HUES48 (cell line): ENCODE data around the gene GAPDH.

ENCODE experiments used
- H3K27ac ChIP-seq: one replicate; pipeline ENCODE4 v1.7.0; 2013; ENCODE audit warnings: low read depth, low read length, inconsistent platforms
- H3K27me3 ChIP-seq: 2 replicates; pipeline ENCODE4 v1.6.1; 2013; ENCODE audit warnings: mild to moderate bottlenecking, low read length; ENCODE audit not compliant: control insufficient read depth, insufficient read depth
- H3K36me3 ChIP-seq: 2 replicates; pipeline ENCODE4 v1.6.1; 2013; ENCODE audit warnings: low read length; ENCODE audit not compliant: control insufficient read depth, insufficient read depth
- H3K4me1 ChIP-seq: 2 replicates; pipeline ENCODE4 v1.6.1; 2013; ENCODE audit warnings: mild to moderate bottlenecking, low read length; ENCODE audit not compliant: control insufficient read depth, insufficient read depth
- H3K4me3 ChIP-seq: 2 replicates; pipeline ENCODE4 v1.5.1; 2013; ENCODE audit warnings: mild to moderate bottlenecking, low read depth, low read length
- H3K9ac ChIP-seq: 2 replicates; pipeline ENCODE4 v1.6.1; 2013; ENCODE audit warnings: mild to moderate bottlenecking, low read depth, low read length, moderate library complexity
- H3K9me3 ChIP-seq: 2 replicates; pipeline ENCODE4 v1.6.1; 2013; ENCODE audit warnings: low read length; ENCODE audit not compliant: control insufficient read depth, insufficient read depth

The GAPDH gene

DNA sequence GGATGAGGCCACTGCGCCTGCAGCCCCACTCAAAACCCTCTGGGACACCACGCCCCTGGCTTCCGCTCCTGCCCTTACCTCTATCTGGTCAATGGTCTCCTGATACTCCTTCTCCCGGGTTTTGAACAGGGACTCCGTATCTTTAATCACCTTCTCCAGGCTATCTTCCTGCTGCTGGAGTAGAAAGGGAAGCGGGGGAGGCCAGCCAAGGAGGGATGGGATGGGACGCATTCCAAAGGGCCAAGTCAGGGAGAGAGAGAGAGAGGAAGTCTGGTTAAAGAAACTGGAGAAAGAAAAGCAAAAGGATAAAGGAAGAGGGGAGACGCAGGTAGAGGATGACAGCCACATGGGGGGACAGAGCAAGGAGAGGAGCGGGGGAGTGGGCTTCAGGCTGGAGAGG, 13.7 kb downstream of the GAPDH start:
- H3K9ac ChIP-seq, result no peak overlapping the region
- H3K27me3 ChIP-seq, result no peaks in the 10 kb centered on the region
- H3K36me3 ChIP-seq, result peaks cover 54% of the 10 kb centered on the region
- H3K9me3 ChIP-seq, result no peaks in the 10 kb centered on the region
- H3K4me3 ChIP-seq, result no peak overlapping the region
- H3K27ac ChIP-seq, result no peak overlapping the region
- H3K4me1 ChIP-seq, result peaks cover 10% of the 10 kb centered on the region; the same call in 1 of the 2 replicates

DNA sequence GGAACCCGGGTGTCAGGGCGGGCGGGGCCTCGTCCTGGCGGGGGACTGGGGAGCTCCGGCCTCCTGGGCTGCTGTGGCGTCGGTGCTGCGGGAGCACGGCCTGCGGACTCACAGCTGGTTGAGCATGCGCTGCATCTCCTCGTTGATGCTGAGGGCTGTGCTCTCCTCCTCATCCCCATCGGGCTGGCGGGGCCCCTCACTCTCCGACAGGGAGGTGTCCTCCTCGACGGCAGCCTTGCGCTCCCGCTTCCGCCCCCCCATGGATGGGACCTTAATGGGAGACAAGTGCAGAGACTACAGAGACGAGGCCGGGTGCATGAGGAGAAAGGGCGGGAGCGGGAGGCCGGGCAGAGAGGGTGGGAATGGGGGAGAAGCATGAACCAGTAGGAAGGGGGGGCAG, 14.2 kb downstream of the GAPDH start:
- peaks cover 14% of the 10 kb centered on the region; the same call in 1 of the 2 replicates for H3K4me1 ChIP-seq

DNA sequence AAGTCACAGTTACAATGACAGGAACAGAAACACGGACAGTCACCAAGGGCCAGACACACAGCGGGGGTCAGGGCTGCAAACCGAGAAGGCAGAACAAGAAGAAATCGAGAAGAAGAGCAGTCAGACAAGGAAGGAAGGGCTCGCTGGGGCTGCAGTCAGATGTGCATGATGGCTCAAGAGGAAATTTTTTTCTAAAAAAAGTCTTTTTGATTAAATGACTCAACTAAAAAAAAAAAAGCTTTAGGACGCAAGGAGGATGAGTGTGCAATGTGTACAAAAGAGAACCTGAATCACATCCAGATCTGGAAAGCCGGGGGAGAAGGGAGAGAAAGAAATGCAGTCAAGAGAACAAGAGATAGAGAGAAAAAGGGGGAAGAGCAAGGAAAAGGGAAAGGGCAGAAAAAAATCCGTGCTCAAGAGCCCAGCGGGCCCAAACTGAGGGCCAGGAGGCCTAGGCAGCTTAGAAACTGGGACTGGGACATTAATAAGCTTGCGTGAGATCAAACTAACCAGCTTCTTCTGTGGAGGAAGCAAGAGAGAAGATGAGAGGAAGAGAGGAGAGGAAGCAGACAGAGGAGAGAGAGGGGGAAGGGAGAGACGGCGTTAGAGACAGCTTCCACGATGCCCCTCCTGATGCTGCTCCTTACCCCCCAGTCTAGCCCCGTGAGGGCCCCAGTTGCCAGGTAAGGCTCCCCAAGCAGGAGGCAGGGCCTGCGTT, 14.8 kb downstream of the GAPDH start:
- H3K27me3 ChIP-seq, result no peaks in the 10 kb centered on the region
- no peak overlapping the region for H3K4me3 ChIP-seq
- peaks cover 53% of the 10 kb centered on the region for H3K36me3 ChIP-seq
- H3K9me3 ChIP-seq, result no peaks in the 10 kb centered on the region
- peaks cover 17% of the 10 kb centered on the region; the same call in 1 of the 2 replicates for H3K4me1 ChIP-seq
- H3K27ac ChIP-seq, result no peak overlapping the region
- no peak overlapping the region for H3K9ac ChIP-seq

More for the DNA sequence above, 14.2 kb downstream of the GAPDH start:
- Histone ChIP-seq H3K27ac (no peak overlapping the region), H3K27me3 (no peaks in the 10 kb centered on the region), H3K36me3 (peaks cover 53% of the 10 kb centered on the region), H3K9me3 (no peaks in the 10 kb centered on the region), H3K4me3 (no peak overlapping the region), H3K9ac (no peak overlapping the region)

DNA sequence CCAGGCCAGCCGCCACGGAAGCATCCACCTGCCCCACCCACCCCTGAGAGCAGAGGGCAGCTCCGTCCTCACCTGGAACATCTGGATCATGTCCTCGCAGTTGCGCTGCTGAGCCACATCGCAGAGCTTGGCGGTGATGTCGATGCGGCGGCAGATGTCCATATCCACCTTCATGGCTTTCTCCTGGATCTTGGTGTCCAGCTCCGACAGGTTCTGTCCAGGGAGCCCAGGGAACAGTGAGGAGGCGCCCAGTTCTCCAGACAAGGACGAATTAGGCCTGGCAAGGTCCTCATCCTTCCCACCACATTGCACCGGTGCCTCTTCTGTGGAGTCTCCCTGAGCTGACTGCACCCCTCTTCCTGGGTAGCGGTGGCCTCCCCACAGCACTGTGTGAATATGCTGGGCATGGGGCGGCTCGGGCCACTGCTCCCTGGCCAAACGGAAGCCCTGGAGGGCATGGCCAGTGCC, 15.4 kb downstream of the GAPDH start:
- Histone ChIP-seq H3K9ac (no peak overlapping the region), H3K36me3 (peaks cover 48% of the 10 kb centered on the region), H3K27ac (no peak overlapping the region), H3K9me3 (no peaks in the 10 kb centered on the region), H3K4me3 (no peak overlapping the region), H3K4me1 (peaks cover 22% of the 10 kb centered on the region), H3K27me3 (no peaks in the 10 kb centered on the region)

DNA sequence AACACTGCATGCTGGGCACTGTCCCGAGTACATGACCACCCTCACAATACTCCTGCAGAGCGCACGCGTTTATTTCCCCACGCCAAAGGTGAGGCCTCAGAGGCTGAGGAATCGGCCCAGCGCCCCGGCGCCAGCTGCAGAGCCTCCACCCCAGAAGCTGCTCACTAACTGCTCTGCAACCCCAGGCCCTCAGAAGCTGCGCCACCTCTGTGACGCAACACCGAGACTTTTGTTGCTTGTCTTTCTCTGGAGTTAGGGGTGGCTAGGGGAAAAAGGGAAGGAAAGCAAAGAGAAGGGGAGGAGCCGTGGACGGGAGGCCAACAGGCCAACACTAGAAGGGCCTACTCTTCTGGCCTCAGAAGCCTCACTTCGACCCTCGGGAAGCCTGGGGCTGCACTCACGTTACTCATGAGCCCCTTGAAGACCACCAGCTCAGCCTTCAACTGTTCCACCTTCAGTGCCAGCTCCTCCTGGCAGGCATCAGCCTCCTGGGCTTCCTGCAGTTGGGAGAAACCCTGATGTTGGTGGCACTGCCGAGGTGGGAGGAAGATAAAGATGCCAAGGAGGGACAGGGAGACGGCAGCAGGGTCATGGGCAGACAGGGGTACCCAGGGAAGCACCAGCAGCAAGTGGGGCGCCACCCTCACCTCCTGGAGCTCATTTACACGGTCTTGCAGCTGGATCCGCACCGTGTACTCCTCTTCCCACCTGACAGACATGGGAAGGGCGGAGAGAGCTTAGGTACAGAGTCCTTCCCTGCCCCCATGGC, 16.2 kb downstream of the GAPDH start:
- Histone ChIP-seq H3K9ac (no peak overlapping the region), H3K27me3 (no peaks in the 10 kb centered on the region), H3K4me1 (peaks cover 25% of the 10 kb centered on the region), H3K9me3 (no peaks in the 10 kb centered on the region), H3K27ac (no peak overlapping the region), H3K4me3 (no peak overlapping the region), H3K36me3 (peaks cover 48% of the 10 kb centered on the region)

DNA sequence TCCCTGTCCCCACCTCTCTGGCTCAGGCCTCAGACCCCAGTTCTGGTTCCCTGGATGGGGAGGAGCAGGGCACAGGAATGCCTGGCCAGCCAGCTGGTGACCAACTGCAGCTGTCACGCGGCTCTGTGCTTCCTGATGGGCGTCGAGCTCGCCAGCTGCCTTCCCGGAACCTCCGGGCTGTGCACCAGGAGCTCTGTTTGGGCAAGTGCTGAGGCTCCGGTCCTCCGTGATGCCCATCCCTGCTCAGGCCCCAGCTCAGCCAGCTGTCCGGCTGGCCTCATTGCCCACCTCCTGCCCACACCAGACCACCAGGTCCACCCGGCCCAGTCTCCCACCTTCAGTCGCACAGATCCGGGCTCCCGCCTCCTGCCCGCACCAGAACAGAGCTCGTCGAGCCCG, 16.7 kb downstream of the GAPDH start:
- H3K9me3 ChIP-seq, result no peaks in the 10 kb centered on the region
- no peak overlapping the region for H3K4me3 ChIP-seq
- H3K27me3 ChIP-seq, result no peaks in the 10 kb centered on the region
- no peak overlapping the region for H3K27ac ChIP-seq
- H3K9ac ChIP-seq, result no peak overlapping the region
- peaks cover 42% of the 10 kb centered on the region for H3K36me3 ChIP-seq
- H3K4me1 ChIP-seq, result peaks cover 25% of the 10 kb centered on the region

DNA sequence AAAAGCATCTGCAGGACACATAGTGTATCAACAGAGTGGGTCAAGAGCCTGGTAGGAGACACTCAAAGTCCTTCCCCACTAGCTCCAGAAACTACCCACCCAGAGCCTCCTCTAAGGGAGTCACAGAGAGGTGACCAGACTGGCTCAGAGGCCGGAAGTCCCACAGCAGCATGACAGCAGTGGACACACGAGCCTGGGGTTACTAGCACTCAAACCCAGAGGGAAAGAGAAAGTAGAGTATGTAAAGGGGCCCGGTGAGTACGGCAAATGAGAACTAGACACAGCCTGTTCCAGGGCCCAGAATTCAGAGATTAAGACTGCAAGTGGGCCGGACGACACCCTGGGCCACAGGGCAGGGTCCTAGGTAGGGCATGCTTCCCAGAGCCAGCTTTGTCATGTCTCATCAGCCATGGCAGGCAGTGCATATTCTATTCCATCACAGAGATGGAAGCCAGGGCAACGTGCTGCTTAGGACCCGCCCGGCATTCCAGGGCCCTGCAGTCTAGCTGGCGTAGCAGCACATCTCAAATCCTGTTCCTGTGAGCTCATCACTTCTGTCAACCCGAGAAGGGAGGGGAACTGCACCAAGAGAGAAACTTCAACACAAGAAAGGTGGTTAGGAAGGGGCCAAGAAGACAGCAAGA, 17.3 kb downstream of the GAPDH start:
- Histone ChIP-seq H3K9ac (no peak overlapping the region), H3K27me3 (no peaks in the 10 kb centered on the region), H3K9me3 (no peaks in the 10 kb centered on the region), H3K36me3 (peaks cover 41% of the 10 kb centered on the region), H3K4me1 (peaks cover 25% of the 10 kb centered on the region), H3K4me3 (no peak overlapping the region), H3K27ac (no peak overlapping the region)

DNA sequence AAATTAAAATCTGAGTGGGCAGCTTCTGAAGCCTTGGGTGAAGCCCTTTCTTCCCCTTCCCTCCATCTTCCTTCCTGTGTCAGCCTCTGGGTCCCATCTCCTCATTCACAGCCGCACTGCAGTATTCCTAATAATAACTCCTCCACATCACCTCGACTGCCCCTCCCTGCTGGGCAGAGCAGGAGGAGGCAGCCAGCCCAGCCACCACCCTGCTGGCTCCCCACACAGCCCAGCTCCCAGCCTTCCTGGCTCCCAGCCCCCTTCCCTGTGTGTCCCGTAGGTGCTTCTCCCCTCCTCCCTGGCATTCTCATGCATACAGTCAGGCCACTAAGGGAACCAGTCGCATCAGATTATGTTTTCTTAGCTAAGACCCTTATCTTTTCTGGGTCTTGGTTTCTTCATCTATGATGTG, 17.8 kb downstream of the GAPDH start:
- H3K27ac ChIP-seq, result no peak overlapping the region
- H3K4me3 ChIP-seq, result no peak overlapping the region
- peaks cover 41% of the 10 kb centered on the region for H3K36me3 ChIP-seq
- H3K4me1 ChIP-seq, result peaks cover 25% of the 10 kb centered on the region
- no peak overlapping the region for H3K9ac ChIP-seq
- no peaks in the 10 kb centered on the region for H3K27me3 ChIP-seq
- no peaks in the 10 kb centered on the region for H3K9me3 ChIP-seq

DNA sequence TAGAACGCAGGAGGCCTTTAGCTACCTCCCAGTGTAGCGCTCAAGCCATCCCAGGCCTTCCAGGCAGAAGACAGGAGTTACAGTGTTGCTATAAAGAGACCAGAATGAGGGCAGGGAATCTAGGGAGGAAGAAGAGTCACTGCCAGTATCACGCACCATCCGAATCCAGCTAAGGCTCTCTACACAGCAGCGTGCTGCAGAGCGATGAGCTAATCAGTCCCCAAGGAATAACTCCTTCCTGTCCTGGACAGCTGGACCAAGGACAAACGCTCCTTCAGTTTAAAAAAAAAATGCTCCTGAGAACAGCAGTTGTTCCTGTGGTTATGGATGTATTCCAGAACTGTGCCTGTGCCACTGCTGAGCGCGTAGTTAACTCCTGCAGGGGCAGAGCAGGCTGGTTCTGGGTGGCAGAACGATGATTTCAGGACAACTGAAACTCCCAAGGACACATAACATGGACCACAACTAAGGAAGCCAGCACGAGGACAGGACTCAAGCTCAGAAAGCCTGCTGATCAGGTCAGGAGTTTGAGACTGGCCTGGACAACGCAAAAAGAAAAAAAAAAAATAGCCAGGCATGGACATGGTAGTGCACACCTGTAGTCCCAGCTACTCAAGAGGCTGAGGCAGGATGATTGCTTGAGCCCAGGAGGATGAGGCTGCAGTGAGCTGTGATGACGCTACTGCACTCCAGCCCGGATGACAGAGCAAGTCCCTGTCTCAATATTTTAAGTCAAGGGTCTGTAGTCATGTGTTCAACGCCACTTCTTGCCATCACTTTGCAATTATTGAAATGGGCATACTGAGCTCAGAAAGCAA, 18.9 kb downstream of the GAPDH start:
- H3K9me3 ChIP-seq, result no peaks in the 10 kb centered on the region
- H3K9ac ChIP-seq, result peak overlapping the region; percentile 27; the same call in 1 of the 2 replicates
- H3K27me3 ChIP-seq, result no peaks in the 10 kb centered on the region
- peaks cover 25% of the 10 kb centered on the region for H3K4me1 ChIP-seq
- no peak overlapping the region; the same call in 1 of the 2 replicates for H3K4me3 ChIP-seq
- no peak overlapping the region for H3K27ac ChIP-seq
- peaks cover 37% of the 10 kb centered on the region for H3K36me3 ChIP-seq

DNA sequence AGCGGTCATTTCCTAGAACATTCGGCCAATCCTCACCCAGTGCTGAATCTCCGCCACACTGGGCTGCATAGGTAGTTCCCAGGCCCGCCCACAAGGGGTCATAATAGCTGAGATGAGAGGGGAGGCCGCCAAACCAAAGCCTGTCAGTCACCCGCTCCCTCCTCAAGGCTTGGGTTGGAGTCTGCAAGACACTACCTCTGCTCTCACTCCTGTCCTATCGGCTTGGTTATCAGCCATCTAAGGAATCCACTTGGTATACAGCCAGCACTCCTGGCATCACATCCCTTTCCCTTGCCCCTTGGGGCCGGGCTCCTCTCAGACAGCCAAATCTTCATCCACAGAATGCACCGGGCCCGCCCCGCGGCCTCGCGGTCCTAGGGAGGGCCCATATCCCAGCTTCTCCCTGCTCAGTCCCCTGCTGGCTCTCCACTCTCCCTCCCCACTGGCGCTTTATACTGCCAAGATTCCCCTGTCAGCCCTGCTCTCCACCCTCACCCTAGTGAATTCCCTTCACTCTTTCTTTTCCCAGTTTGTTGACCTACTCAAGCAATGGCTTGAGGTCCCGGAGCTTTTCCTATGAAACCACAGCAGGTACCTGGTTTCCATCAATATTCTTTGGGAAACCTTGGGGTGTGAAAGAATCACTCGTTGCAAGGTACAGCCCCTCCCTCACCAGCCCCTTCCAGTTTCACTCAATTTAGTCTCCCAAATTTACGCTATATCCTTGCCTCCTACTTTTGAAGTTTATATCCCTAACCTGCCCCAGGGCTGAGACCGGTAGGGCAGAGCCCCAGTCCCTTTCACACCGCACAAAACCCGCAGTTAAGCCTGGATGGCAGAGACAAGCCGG, 20.1 kb downstream of the GAPDH start:
- Histone ChIP-seq H3K27me3 (no peaks in the 10 kb centered on the region), H3K9ac (no peak overlapping the region), H3K27ac (no peak overlapping the region), H3K9me3 (no peaks in the 10 kb centered on the region), H3K4me1 (peaks cover 25% of the 10 kb centered on the region), H3K36me3 (peaks cover 40% of the 10 kb centered on the region), H3K4me3 (peak overlapping the region; percentile 90)
